Measurements from ENCODE around the gene DAP3. TPM values are rescaled to one million over a fixed set of nuclear protein-coding genes. Genes with fewer than 3 reads are reported as not detected.
"Not testable (repeated sequence)": the region's sequence is repeated elsewhere in the genome, so short reads cannot be mapped to it uniquely, and the experiment has no call there.

DAP3 gene
- total RNA-seq, 1 experiment from 2014 or later, result 136 TPM

DNA sequence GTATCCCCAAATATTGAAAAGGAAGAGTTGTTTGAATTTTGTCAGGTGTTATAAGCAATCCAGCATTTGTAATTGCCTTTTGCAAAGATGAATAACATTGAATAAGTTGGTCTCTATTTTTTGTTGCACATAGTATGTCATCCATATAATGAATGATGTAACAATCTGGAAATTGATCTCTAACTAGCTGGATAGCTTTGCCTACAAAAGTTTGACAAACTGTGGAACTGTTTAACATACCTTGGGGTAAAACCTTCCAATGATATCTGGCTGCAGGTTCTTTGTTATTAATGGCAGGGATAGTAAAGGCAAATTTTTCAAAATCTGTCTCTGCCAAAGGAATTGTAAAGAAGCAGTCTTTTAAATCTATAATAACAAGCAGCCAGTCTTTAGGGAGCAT, 7.6 kb downstream of the DAP3 start:
- Histone ChIP-seq H3K27ac (ENCODE audit: low read length) (no peak overlapping the region), H3K27me3 (ENCODE audit: control insufficient read depth, insufficient read depth, low read length) (no peaks in the 10 kb centered on the region), H3K4me3 (ENCODE audit: low read depth in 2 of 2, low read length in 2 of 2) (no peak overlapping the region), H3K4me1 (ENCODE audit: control insufficient read depth, insufficient read depth, low read length) (peaks cover 6% of the 10 kb centered on the region), H3K9me3 (ENCODE audit: control insufficient read depth, insufficient read depth, low read depth, low read length) (no peaks in the 10 kb centered on the region; the same call in 1 of the 2 replicates), H3K36me3 (ENCODE audit: control insufficient read depth, insufficient read depth, low read length) (peaks cover 9% of the 10 kb centered on the region; the same call in 1 of the 2 replicates)
- TF ChIP-seq REST (IDR thresholded peaks at IDR 0.05; ENCODE audit: insufficient read depth in 1 of 2, low read depth in 2 of 2, low read length in 1 of 2) (no peak), SIN3A (IDR thresholded peaks at IDR 0.05; ENCODE audit: borderline replicate concordance, insufficient read depth, low read depth, low read length) (no peak), POLR2AphosphoS5 (IDR thresholded peaks at IDR 0.05; ENCODE audit: low read depth, low read length) (no peak), CTCF (IDR thresholded peaks at IDR 0.05) (no peak), TCF7L2 (IDR thresholded peaks at IDR 0.05; ENCODE audit: low read depth, low read length) (no peak)
- intact Hi-C loops (cut with micrococcal nuclease; ENCODE audit: unreplicated experiment) (no loop called here), in situ Hi-C loops (cut with HindIII; ENCODE audit: low pct_unique_long_range_greater_than_20kb, low sequenced_read_pairs) (no loop called here)
- DNase-seq (ENCODE audit: low read depth, low spot score) (no peak), ATAC-seq (no peak)
- CTCF ChIA-PET, result no interaction called here
- BruUV-seq (replicated peaks), result no TSS peak
- POLR2A ChIA-PET, result no interaction called here

GRCh38 chr1:155697046-155697445, 8.2 kb downstream of the DAP3 start:
- Histone ChIP-seq H3K9me3 (ENCODE audit: control insufficient read depth, insufficient read depth, low read depth, low read length) (no peaks in the 10 kb centered on the region; the same call in 1 of the 2 replicates), H3K36me3 (ENCODE audit: control insufficient read depth, insufficient read depth, low read length) (peaks cover 7% of the 10 kb centered on the region; the same call in 1 of the 2 replicates), H3K4me3 (ENCODE audit: low read depth in 2 of 2, low read length in 2 of 2) (no peak overlapping the region), H3K4me1 (ENCODE audit: control insufficient read depth, insufficient read depth, low read length) (peaks cover 6% of the 10 kb centered on the region), H3K27ac (ENCODE audit: low read length) (no peak overlapping the region), H3K27me3 (ENCODE audit: control insufficient read depth, insufficient read depth, low read length) (no peaks in the 10 kb centered on the region)
- no peak for DNase-seq (ENCODE audit: low read depth, low spot score)
- POLR2A ChIA-PET, result no interaction called here
- CTCF ChIA-PET, result no interaction called here
- in situ Hi-C loops (cut with HindIII; ENCODE audit: low pct_unique_long_range_greater_than_20kb, low sequenced_read_pairs), result no loop called here
- BruUV-seq (replicated peaks), result no TSS peak
- TF ChIP-seq SIN3A (IDR thresholded peaks at IDR 0.05; ENCODE audit: borderline replicate concordance, insufficient read depth, low read depth, low read length), result no peak
- TF ChIP-seq REST (IDR thresholded peaks at IDR 0.05; ENCODE audit: insufficient read depth in 1 of 2, low read depth in 2 of 2, low read length in 1 of 2), result no peak
- no peak for TF ChIP-seq POLR2AphosphoS5 (IDR thresholded peaks at IDR 0.05; ENCODE audit: low read depth, low read length)
- no peak for TF ChIP-seq CTCF (IDR thresholded peaks at IDR 0.05)
- no peak for TF ChIP-seq TCF7L2 (IDR thresholded peaks at IDR 0.05; ENCODE audit: low read depth, low read length)
- ATAC-seq, result no peak
- intact Hi-C loops (cut with micrococcal nuclease; ENCODE audit: unreplicated experiment), result no loop called here

DNA sequence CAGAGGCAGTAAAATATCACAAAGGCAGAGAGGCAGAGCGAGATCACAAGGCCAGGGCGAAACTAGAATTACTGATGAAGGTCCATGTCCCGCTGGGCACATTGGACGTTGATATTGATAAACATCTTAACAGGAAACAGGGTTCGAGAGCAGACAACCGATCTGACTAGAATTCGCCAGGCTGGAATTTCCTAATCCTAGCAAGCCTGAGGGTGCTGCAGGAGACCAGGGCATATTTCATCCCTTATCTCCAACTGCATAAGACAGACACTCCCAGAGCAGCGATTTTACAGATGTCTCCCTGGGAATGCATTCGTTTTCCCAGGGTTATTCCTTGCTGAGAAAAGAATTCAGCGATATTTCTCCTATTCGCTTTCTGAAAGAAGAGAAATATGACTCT, 8.7 kb downstream of the DAP3 start:
- ATAC-seq; H3K36me3 ChIP-seq (ENCODE audit: control insufficient read depth, insufficient read depth, low read length); POLR2A ChIA-PET; CTCF ChIA-PET; BruUV-seq (replicated peaks); H3K27ac ChIP-seq (ENCODE audit: low read length); DNase-seq (ENCODE audit: low read depth, low spot score); H3K27me3 ChIP-seq (ENCODE audit: control insufficient read depth, insufficient read depth, low read length); H3K9me3 ChIP-seq (ENCODE audit: control insufficient read depth, insufficient read depth, low read depth, low read length); intact Hi-C loops (cut with micrococcal nuclease; ENCODE audit: unreplicated experiment); H3K4me3 ChIP-seq (ENCODE audit: low read depth in 2 of 2, low read length in 2 of 2); H3K4me1 ChIP-seq (ENCODE audit: control insufficient read depth, insufficient read depth, low read length); in situ Hi-C loops (cut with HindIII; ENCODE audit: low pct_unique_long_range_greater_than_20kb, low sequenced_read_pairs): not testable (repeated sequence)
